HepG2 (cell line): ENCODE results near the gene CMTM1. TPM values are rescaled to one million over a fixed set of nuclear protein-coding genes. Genes with fewer than 3 reads are reported as not detected.

ENCODE experiments used
- BCLAF1 ChIP-seq: fragments of 450-650 bp; IDR thresholded peaks from 2 replicates; pipeline ENCODE4 v1.6.1; 2017; ENCODE audit warnings: mild to moderate bottlenecking
- ETV5 ChIP-seq: IDR thresholded peaks from 2 replicates; pipeline ENCODE4 v1.6.1; 2018; ENCODE audit warnings: missing biosample characterization, missing genetic modification reagents, inconsistent platforms, borderline replicate concordance
- HES4 ChIP-seq: sonication (generic); formaldehyde crosslinking; IDR thresholded peaks from 2 replicates; pipeline ENCODE4 v1.9.0; 2021; ENCODE audit warnings: mild to moderate bottlenecking, missing genetic modification reagents, borderline replicate concordance
- HNF4G ChIP-seq, 2 experiments: sonication (generic) in 1 of 2; formaldehyde crosslinking in 1 of 2; IDR thresholded peaks; 2 replicates each; pipeline versions ENCODE4 v1.4.0 to v1.6.1; 2011 to 2020; ENCODE audit warnings: borderline replicate concordance in 2 of 2, low read depth in 2 of 2, mild to moderate bottlenecking in 2 of 2, low read length in 1 of 2, missing genetic modification reagents in 1 of 2, moderate library complexity in 1 of 2
- POLR2G ChIP-seq: fragments of 200-400 bp; formaldehyde crosslinking; IDR thresholded peaks from 2 replicates; pipeline ENCODE4 v1.6.1; 2018; ENCODE audit warnings: mild to moderate bottlenecking, low read depth, low read length, moderate library complexity
- PRDM4 ChIP-seq: sonication (generic); formaldehyde crosslinking; IDR thresholded peaks from 2 replicates; pipeline ENCODE4 v1.9.0; 2021; ENCODE audit warnings: missing genetic modification reagents, borderline replicate concordance
- RNF2 ChIP-seq: fragments of 450-650 bp; conservative IDR thresholded peaks from 2 replicates; pipeline ENCODE4 v1.6.1; 2016; ENCODE audit warnings: low read depth
- SMAD1 ChIP-seq: sonication (generic); formaldehyde crosslinking; IDR thresholded peaks from 2 replicates; pipeline ENCODE4 v1.4.0; 2020; ENCODE audit warnings: missing genetic modification reagents, low read depth, mild to moderate bottlenecking, borderline replicate concordance
- ZBED4 ChIP-seq: sonication (generic); formaldehyde crosslinking; IDR thresholded peaks from 2 replicates; pipeline ENCODE4 v1.4.0; 2020; ENCODE audit warnings: missing genetic modification reagents, borderline replicate concordance
- ZBTB42 ChIP-seq: sonication (generic); formaldehyde crosslinking; IDR thresholded peaks from 2 replicates; pipeline ENCODE4 v1.5.0; 2020; ENCODE audit warnings: mild to moderate bottlenecking, missing genetic modification reagents
- ZNF17 ChIP-seq: sonication (generic); formaldehyde crosslinking; IDR thresholded peaks from 2 replicates; pipeline ENCODE4 v1.5.0; 2020; ENCODE audit warnings: mild to moderate bottlenecking, missing genetic modification reagents
- ZNF530 ChIP-seq: sonication (generic); formaldehyde crosslinking; IDR thresholded peaks from 2 replicates; pipeline ENCODE4 v1.5.0; 2020; ENCODE audit warnings: low read depth, mild to moderate bottlenecking, missing genetic modification reagents
- ZNF605 ChIP-seq: sonication (generic); formaldehyde crosslinking; IDR thresholded peaks from 2 replicates; pipeline ENCODE4 v1.8.0; 2022; ENCODE audit warnings: mild to moderate bottlenecking, missing genetic modification reagents
- ZNF652 ChIP-seq: IDR thresholded peaks from 2 replicates; pipeline ENCODE4 v1.6.1; 2016; ENCODE audit warnings: low read depth, borderline replicate concordance
- polyA plus RNA-seq, 8 experiments: library from polyadenylated mRNA; depleted of rRNA in 3 of 8; stranded (reverse) in 7 of 8; unstranded in 1 of 8; fragments of >200 nt; fragmentation: Illumina TruSeq in 4 of 8; extraction: Trizol in 4 of 8; gene quantifications; 2 replicates each; pipeline versions ENCODE4 v1.2.1 to v1.2.3, GENCODE V29; 2011 to 2016; ENCODE audit warnings: low read depth in 4 of 8, missing spikeins in 1 of 8, mixed read lengths in 1 of 8; ENCODE audit not compliant: insufficient read depth in 1 of 8
- total RNA-seq, 5 experiments: library from RNA; depleted of rRNA; stranded (reverse); fragments of >200 nt; fragmentation: Illumina TruSeq; extraction: Trizol; gene quantifications; 2 replicates each; pipeline ENCODE4 v1.2.3, GENCODE V29; 2016; ENCODE audit warnings: low read depth in 1 of 5

Gene CMTM1
- total and polyA plus RNA-seq, 2 of the 13 experiments (the other 11 are each of a cell fraction or from before 2014, with no cell fraction given): 1.7 to 2.9 TPM

GRCh38 chr16:66516808-66517585 is 49.2 kb upstream of the CMTM1 start (continued):
- TF ChIP-seq RNF2: no peak
- no peak for TF ChIP-seq ZBED4 (CRISPR knock-in tag)
- no peak for TF ChIP-seq PRDM4
- TF ChIP-seq ZNF17: no peak
- peak; percentile 95 for TF ChIP-seq POLR2G
- no peak for TF ChIP-seq ZNF530 (CRISPR knock-in tag)
- TF ChIP-seq ZNF605 (CRISPR knock-in tag): peak; percentile 60; the same call in 1 of the 2 replicates
- TF ChIP-seq HNF4G (IDR thresholded peaks at IDR 0.05; ENCODE audit: borderline replicate concordance, low read depth, low read length): peak; percentile 57; the same call in 1 of the 2 replicates
- peak; percentile 71; the same call in 1 of the 2 replicates for TF ChIP-seq HNF4G (CRISPR knock-in tag; IDR thresholded peaks at IDR 0.05; ENCODE audit: borderline replicate concordance, low read depth)
- TF ChIP-seq HES4 (CRISPR knock-in tag): no peak
- TF ChIP-seq BCLAF1: no peak
- TF ChIP-seq ETV5: peak; percentile 99
- TF ChIP-seq ZNF652 (CRISPR knock-in tag): peak; percentile 51; the same call in 1 of the 2 replicates
- TF ChIP-seq ZBTB42: peak; percentile 38; the same call in 1 of the 2 replicates
- peak; percentile 55; the same call in 1 of the 2 replicates for TF ChIP-seq SMAD1 (CRISPR knock-in tag)
